Panc1 (cell line): ENCODE measurements around the gene LIPC.

Experiments used
- CTCF ChIP-seq: fragments of 450-650 bp; IDR thresholded peaks from 2 replicates; pipeline ENCODE4 v1.5.1; 2017; ENCODE audit warnings: mild to moderate bottlenecking
- REST ChIP-seq, 2 experiments: IDR thresholded peaks; 2 replicates each; pipeline ENCODE4 v1.6.1; 2011 to 2012; ENCODE audit warnings: low read depth in 2 of 2, control low read depth in 1 of 2, low read length in 1 of 2, mild to moderate bottlenecking in 1 of 2, moderate library complexity in 1 of 2; ENCODE audit not compliant: insufficient read depth in 1 of 2

- TF ChIP-seq REST (IDR thresholded peaks at IDR 0.05; ENCODE audit: insufficient read depth in 1 of 2, low read depth in 2 of 2, low read length in 1 of 2) (no peak), CTCF (no peak)
Measured at GRCh38 chr15:58407778-58408177, 24.0 kb upstream of the LIPC start.
